ENCODE measurements around the gene SLC50A1. TPM values are rescaled to one million over a fixed set of nuclear protein-coding genes. Genes with fewer than 3 reads are reported as not detected.

SLC50A1 gene
- total RNA-seq, 2 donors from 2014 or later = 102 to 130 TPM

- Histone ChIP-seq H3K9ac (ENCODE audit: low read depth in 2 of 2, low read length in 2 of 2) (peak within 1 kb of the TSS; percentile 86 to 90), H3K4me1 (peaks cover 13% of the 10 kb centered on the region), H3K9me3 (no peaks in the 10 kb centered on the region), H3K4me3 (peak within 1 kb of the TSS; percentile 90), H3K27ac (peak within 1 kb of the TSS; percentile 89), H3K27me3 (no peaks in the 10 kb centered on the region), H3K36me3 (peaks cover 7% of the 10 kb centered on the region)
- intact Hi-C loops (cut with DNase I) = no loop called here
- peak; percentile 95 for DNase-seq
- peak; percentile 91 for TF ChIP-seq CTCF (IDR thresholded peaks at IDR 0.05)
Observed at GRCh38 chr1:155172732-155173477, 37.3 kb downstream of the SLC50A1 start, which contains the start of gene KRTCAP2. TSS of gene KRTCAP2 (minus strand) at chr1:155173304. CDS start at chr1:155173224, 80 bp downstream.

- Histone ChIP-seq H3K4me1 (peaks cover 13% of the 10 kb centered on the region), H3K9me3 (no peaks in the 10 kb centered on the region), H3K36me3 (peaks cover 7% of the 10 kb centered on the region), H3K27me3 (no peaks in the 10 kb centered on the region), H3K4me3 (peak within 1 kb of the TSS; percentile 90), H3K9ac (ENCODE audit: low read depth in 2 of 2, low read length in 2 of 2) (peak within 1 kb of the TSS; percentile 86 to 90), H3K27ac (peak within 1 kb of the TSS; percentile 89)
- TF ChIP-seq CTCF (IDR thresholded peaks at IDR 0.05) = no peak
- DNase-seq = peak; percentile 45
- intact Hi-C loops (cut with DNase I) = no loop called here
Observed at GRCh38 chr1:155173478-155174323, 38.0 kb downstream of the SLC50A1 start, which contains the start of gene TRIM46. TSS of gene TRIM46 (plus strand) at chr1:155173849. CDS start at chr1:155173967, 118 bp downstream.

- Histone ChIP-seq H3K4me3 (peak overlapping the region; percentile 90), H3K4me1 (peaks cover 13% of the 10 kb centered on the region), H3K9ac (ENCODE audit: low read depth in 2 of 2, low read length in 2 of 2) (peak overlapping the region; percentile 1 to 48), H3K27me3 (no peaks in the 10 kb centered on the region), H3K36me3 (peaks cover 3% of the 10 kb centered on the region), H3K27ac (no peak overlapping the region), H3K9me3 (no peaks in the 10 kb centered on the region)
- DNase-seq = peak; percentile 34
- no peak for TF ChIP-seq CTCF (IDR thresholded peaks at IDR 0.05)
- intact Hi-C loops (cut with DNase I) = no loop called here
Observed at GRCh38 chr1:155174324-155175280, 39.0 kb downstream of the SLC50A1 start.

GRCh38 chr1:155175281-155175926, 39.8 kb downstream of the SLC50A1 start:
- peak; percentile 23 for DNase-seq
- Histone ChIP-seq H3K36me3 (no peaks in the 10 kb centered on the region), H3K9me3 (no peaks in the 10 kb centered on the region), H3K27ac (no peak overlapping the region), H3K27me3 (no peaks in the 10 kb centered on the region), H3K4me1 (peaks cover 13% of the 10 kb centered on the region), H3K9ac (ENCODE audit: low read depth in 2 of 2, low read length in 2 of 2) (no peak overlapping the region), H3K4me3 (no peak overlapping the region)
- intact Hi-C loops (cut with DNase I) = no loop called here
- no peak for TF ChIP-seq CTCF (IDR thresholded peaks at IDR 0.05)
